Astrocyte (in vitro differentiated cells and primary cell): ENCODE data around the gene DGCR2.

Experiments
- EZH2 ChIP-seq: IDR thresholded peaks from 2 replicates; pipeline ENCODE4 v1.6.1; 2012; ENCODE audit warnings: mild to moderate bottlenecking, low read length, inconsistent platforms; ENCODE audit not compliant: insufficient read depth
- TF ChIP-seq, protein P1 (sequence below): IDR thresholded peaks from 2 replicates; pipeline ENCODE4 v1.5.1; 2011; ENCODE audit warnings: low read depth, mild to moderate bottlenecking, inconsistent platforms, low read length, moderate library complexity; ENCODE audit not compliant: insufficient read depth

DNA sequence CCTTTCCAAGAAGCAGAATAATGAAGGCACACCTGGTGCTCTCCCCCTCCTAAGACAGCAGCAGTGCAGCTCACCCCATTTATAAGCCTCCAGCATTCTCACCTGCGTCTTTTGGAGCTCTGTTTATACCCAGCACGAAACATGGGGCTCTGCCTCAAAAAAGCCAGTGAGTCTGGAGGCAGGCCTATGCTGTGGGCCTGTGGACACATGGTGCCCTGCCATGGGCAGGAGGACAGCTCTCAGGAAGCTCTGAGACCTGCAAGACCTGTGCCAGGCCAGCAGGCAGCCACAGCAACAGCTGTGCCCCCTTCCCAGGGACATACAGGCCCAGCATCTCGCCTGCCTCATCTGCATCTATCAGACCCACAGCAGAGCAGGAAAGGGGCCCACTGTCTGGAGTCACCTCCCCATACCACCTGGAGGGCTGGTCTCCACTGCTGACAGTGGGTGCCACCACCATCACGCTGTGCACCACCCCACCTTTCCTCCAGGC, 64.2 kb downstream of the DGCR2 start:
- TF ChIP-seq, protein P1, sequence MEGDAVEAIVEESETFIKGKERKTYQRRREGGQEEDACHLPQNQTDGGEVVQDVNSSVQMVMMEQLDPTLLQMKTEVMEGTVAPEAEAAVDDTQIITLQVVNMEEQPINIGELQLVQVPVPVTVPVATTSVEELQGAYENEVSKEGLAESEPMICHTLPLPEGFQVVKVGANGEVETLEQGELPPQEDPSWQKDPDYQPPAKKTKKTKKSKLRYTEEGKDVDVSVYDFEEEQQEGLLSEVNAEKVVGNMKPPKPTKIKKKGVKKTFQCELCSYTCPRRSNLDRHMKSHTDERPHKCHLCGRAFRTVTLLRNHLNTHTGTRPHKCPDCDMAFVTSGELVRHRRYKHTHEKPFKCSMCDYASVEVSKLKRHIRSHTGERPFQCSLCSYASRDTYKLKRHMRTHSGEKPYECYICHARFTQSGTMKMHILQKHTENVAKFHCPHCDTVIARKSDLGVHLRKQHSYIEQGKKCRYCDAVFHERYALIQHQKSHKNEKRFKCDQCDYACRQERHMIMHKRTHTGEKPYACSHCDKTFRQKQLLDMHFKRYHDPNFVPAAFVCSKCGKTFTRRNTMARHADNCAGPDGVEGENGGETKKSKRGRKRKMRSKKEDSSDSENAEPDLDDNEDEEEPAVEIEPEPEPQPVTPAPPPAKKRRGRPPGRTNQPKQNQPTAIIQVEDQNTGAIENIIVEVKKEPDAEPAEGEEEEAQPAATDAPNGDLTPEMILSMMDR = no peak
- TF ChIP-seq EZH2 = no peak
